ENCODE results near the gene MEGF10. TPM values are rescaled to one million over a fixed set of nuclear protein-coding genes. Genes with fewer than 3 reads are reported as not detected.
"Not testable (repeated sequence)": the region's sequence is repeated elsewhere in the genome, so short reads cannot be mapped to it uniquely, and the experiment has no call there.

Gene MEGF10
- polyA plus RNA-seq, 1 experiment: not detected

GRCh38 chr5:127311781-127312525, 21.4 kb downstream of the MEGF10 start:
- DNase-seq (ENCODE audit: low read depth): no peak
- peaks cover 8% of the 10 kb centered on the region for H3K27me3 ChIP-seq (ENCODE audit: control insufficient read depth, insufficient read depth, low read length)
- ChIA-PET POLR2A (no interaction called here), CTCF (interaction anchor here (0.9 to 2.1 kb wide), 5 partner anchors 10 to 474 kb away, joined by 3 to 7 read pairs (median 4); no protein-coding TSS in a partner anchor)
- H3K4me3 ChIP-seq (ENCODE audit: low read depth, low read length): no peak overlapping the region
- no peak for TF ChIP-seq CTCF (IDR thresholded peaks at IDR 0.05; ENCODE audit: insufficient read depth, low read depth, low read length)
- no peaks in the 10 kb centered on the region for H3K36me3 ChIP-seq (ENCODE audit: control insufficient read depth, insufficient read depth, low read length)

GRCh38 chr5:127313379-127313778, 22.8 kb downstream of the MEGF10 start:
- DNase-seq (ENCODE audit: low read depth): no peak
- CTCF ChIA-PET: interaction anchor here (0.8 to 2.3 kb wide), 16 partner anchors 9 to 655 kb away, joined by 3 to 14 read pairs (median 4); no protein-coding TSS in a partner anchor
- TF ChIP-seq CTCF (IDR thresholded peaks at IDR 0.05; ENCODE audit: insufficient read depth, low read depth, low read length): no peak

GRCh38 chr5:127313847-127314473, 23.4 kb downstream of the MEGF10 start:
- CTCF ChIA-PET: interaction anchor here (0.8 to 2.3 kb wide), 19 partner anchors 9 to 656 kb away, joined by 3 to 14 read pairs (median 4); no protein-coding TSS in a partner anchor
- no peaks in the 10 kb centered on the region for H3K36me3 ChIP-seq (ENCODE audit: control insufficient read depth, insufficient read depth, low read length)
- DNase-seq (ENCODE audit: low read depth): no peak
- peaks cover 7% of the 10 kb centered on the region for H3K27me3 ChIP-seq (ENCODE audit: control insufficient read depth, insufficient read depth, low read length)
- POLR2A ChIA-PET: no interaction called here
- H3K4me3 ChIP-seq (ENCODE audit: low read depth, low read length): no peak overlapping the region
- peak; percentile 88 for TF ChIP-seq CTCF (IDR thresholded peaks at IDR 0.05; ENCODE audit: insufficient read depth, low read depth, low read length)

More at GRCh38 chr5:127313379-127313778, 22.8 kb downstream of the MEGF10 start:
- peaks cover 8% of the 10 kb centered on the region for H3K27me3 ChIP-seq (ENCODE audit: control insufficient read depth, insufficient read depth, low read length)
- POLR2A ChIA-PET: no interaction called here
- no peak overlapping the region for H3K4me3 ChIP-seq (ENCODE audit: low read depth, low read length)
- H3K36me3 ChIP-seq (ENCODE audit: control insufficient read depth, insufficient read depth, low read length): no peaks in the 10 kb centered on the region

GRCh38 chr5:127316011-127316410, 25.4 kb downstream of the MEGF10 start:
- H3K27me3 ChIP-seq (ENCODE audit: control insufficient read depth, insufficient read depth, low read length): peaks cover 4% of the 10 kb centered on the region
- no peaks in the 10 kb centered on the region for H3K36me3 ChIP-seq (ENCODE audit: control insufficient read depth, insufficient read depth, low read length)
- no peak overlapping the region for H3K4me3 ChIP-seq (ENCODE audit: low read depth, low read length)
- ChIA-PET CTCF (interaction anchor here (0.8 kb wide), 1 partner anchor 478 kb away, joined by 5 read pairs; no protein-coding TSS in a partner anchor), POLR2A (no interaction called here)
- TF ChIP-seq CTCF (IDR thresholded peaks at IDR 0.05; ENCODE audit: insufficient read depth, low read depth, low read length): no peak
- DNase-seq (ENCODE audit: low read depth): no peak

- H3K4me3 ChIP-seq (ENCODE audit: low read depth, low read length); H3K27me3 ChIP-seq (ENCODE audit: control insufficient read depth, insufficient read depth, low read length); H3K36me3 ChIP-seq (ENCODE audit: control insufficient read depth, insufficient read depth, low read length); POLR2A ChIA-PET; CTCF ChIA-PET; DNase-seq (ENCODE audit: low read depth): not testable (repeated sequence)
These were observed 26.8 kb downstream of the MEGF10 start for GRCh38 chr5:127317385-127317784.

Data from BJ (cell line).